Dermis microvascular lymphatic vessel endothelial cell (primary cell): ENCODE data around the gene KCNJ9. TPM values are rescaled to one million over a fixed set of nuclear protein-coding genes. Genes with fewer than 3 reads are reported as not detected.

Experiments
- DNase-seq, 2 donors: peaks; one replicate each; pipeline versions ENCODE4 v3.0.0 to v3.0.0-alpha.2; 2010; ENCODE audit warnings: low read depth in 2 of 2
- total RNA-seq: library from RNA; depleted of rRNA; stranded (reverse); fragments of >200 nt; gene quantifications from 2 replicates; pipeline ENCODE4 v1.2.1, GENCODE V29; 2014

The KCNJ9 gene
- total RNA-seq, 1 donor from 2014 or later: not detected

- no peak for DNase-seq
Measured at GRCh38 chr1:160066829-160067745, 14.3 kb upstream of the KCNJ9 start.

- no peak for DNase-seq
Measured at GRCh38 chr1:160068225-160068624, 13.1 kb upstream of the KCNJ9 start.

GRCh38 chr1:160069460-160070231, 11.7 kb upstream of the KCNJ9 start, which contains the start of gene KCNJ10:
KCNJ10 (minus strand) TSS chr1:160070160; CDS start chr1:160042532, 27,628 bp downstream.
- DNase-seq: no peak

GRCh38 chr1:160070243-160071163, 10.8 kb upstream of the KCNJ9 start:
- peak in 1 of 2 donors; percentile 61 for DNase-seq

GRCh38 chr1:160071289-160071688, 10.0 kb upstream of the KCNJ9 start:
- DNase-seq: no peak

GRCh38 chr1:160074865-160075264, 6.5 kb upstream of the KCNJ9 start:
- no peak for DNase-seq

- DNase-seq: no peak
Measured at GRCh38 chr1:160075836-160076235, 5.5 kb upstream of the KCNJ9 start.

- no peak for DNase-seq
Measured at GRCh38 chr1:160076295-160076694, 5.0 kb upstream of the KCNJ9 start.

GRCh38 chr1:160077486-160077885, 3.9 kb upstream of the KCNJ9 start:
- no peak for DNase-seq

- peak in 1 of 2 donors; percentile 26 for DNase-seq
Measured at GRCh38 chr1:160078512-160079195, 2.7 kb upstream of the KCNJ9 start.

GRCh38 chr1:160079448-160079847, 1.9 kb upstream of the KCNJ9 start:
- DNase-seq: no peak

GRCh38 chr1:160080381-160081100, 797 bp upstream of the KCNJ9 start:
- no peak for DNase-seq

GRCh38 chr1:160082487-160082886, 1.1 kb downstream of the KCNJ9 start:
- no peak for DNase-seq

GRCh38 chr1:160082926-160083325, 1.6 kb downstream of the KCNJ9 start:
- DNase-seq: no peak

GRCh38 chr1:160083968-160084770, 2.8 kb downstream of the KCNJ9 start:
- peak; percentile 20 to 53 for DNase-seq

GRCh38 chr1:160084771-160085321, 3.5 kb downstream of the KCNJ9 start:
- DNase-seq: no peak

- peak in 1 of 2 donors; percentile 73 for DNase-seq
Measured at GRCh38 chr1:160085686-160086455, 4.5 kb downstream of the KCNJ9 start.

GRCh38 chr1:160086456-160086892, 5.1 kb downstream of the KCNJ9 start:
- DNase-seq: no peak
